ENCODE results near the gene TBCE. TPM values are rescaled to one million over a fixed set of nuclear protein-coding genes. Genes with fewer than 3 reads are reported as not detected.
"Not testable (repeated sequence)": the region's sequence is repeated elsewhere in the genome, so short reads cannot be mapped to it uniquely, and the experiment has no call there.

The TBCE gene
- polyA plus RNA-seq, 3 donors: 15.4 to 19.4 (median 17.6) TPM

- intact Hi-C loops (cut with micrococcal nuclease): no loop called here
- WGBS (ENCODE audit: insufficient coverage): 76% methylated on average over 4 of the region's 5 CpGs
Observed at GRCh38 chr1:235460770-235461169, 93.5 kb downstream of the TBCE start.

DNA sequence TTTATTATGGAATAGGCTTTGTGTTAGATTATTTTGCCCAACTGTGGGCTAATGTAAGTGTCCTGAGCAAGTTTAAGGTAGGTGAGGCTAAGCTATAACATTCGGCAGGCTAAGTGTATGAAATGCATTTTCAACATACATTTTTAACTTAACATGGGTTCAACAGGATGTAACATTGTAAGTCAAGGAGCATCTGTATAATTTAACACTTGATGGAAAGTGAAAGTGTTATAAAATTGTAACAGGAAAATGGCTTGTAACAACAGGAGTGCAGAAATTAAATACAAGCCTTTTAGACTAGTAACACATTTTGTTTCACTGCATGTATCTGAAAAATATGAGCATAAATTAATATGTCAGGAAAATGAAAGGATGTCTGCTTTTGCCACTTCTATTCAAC, 94.7 kb downstream of the TBCE start:
- no peak overlapping the region for H3K27ac Mint-ChIP-seq
- no peaks in the 10 kb centered on the region for H3K27me3 Mint-ChIP-seq (ENCODE audit: low read depth in 3 of 3)
- H3K9me3 ChIP-seq (replicated peaks in 1 of 2; ENCODE audit: control insufficient read depth in 1 of 2, insufficient read depth in 1 of 2, low read length in 2 of 2): no peaks in the 10 kb centered on the region
- H3K36me3 ChIP-seq (replicated peaks in 1 of 2; ENCODE audit: control insufficient read depth in 1 of 2, insufficient read depth in 2 of 2, low read length in 2 of 2): peaks cover 3 to 47% of the 10 kb centered on the region in 2 donors
- no peaks in the 10 kb centered on the region for H3K79me2 ChIP-seq (ENCODE audit: insufficient read depth, low read length)
- peaks cover 0 to 4% (median 0%) of the 10 kb centered on the region in 7 donors for H3K9me3 Mint-ChIP-seq
- TF ChIP-seq, protein P1, sequence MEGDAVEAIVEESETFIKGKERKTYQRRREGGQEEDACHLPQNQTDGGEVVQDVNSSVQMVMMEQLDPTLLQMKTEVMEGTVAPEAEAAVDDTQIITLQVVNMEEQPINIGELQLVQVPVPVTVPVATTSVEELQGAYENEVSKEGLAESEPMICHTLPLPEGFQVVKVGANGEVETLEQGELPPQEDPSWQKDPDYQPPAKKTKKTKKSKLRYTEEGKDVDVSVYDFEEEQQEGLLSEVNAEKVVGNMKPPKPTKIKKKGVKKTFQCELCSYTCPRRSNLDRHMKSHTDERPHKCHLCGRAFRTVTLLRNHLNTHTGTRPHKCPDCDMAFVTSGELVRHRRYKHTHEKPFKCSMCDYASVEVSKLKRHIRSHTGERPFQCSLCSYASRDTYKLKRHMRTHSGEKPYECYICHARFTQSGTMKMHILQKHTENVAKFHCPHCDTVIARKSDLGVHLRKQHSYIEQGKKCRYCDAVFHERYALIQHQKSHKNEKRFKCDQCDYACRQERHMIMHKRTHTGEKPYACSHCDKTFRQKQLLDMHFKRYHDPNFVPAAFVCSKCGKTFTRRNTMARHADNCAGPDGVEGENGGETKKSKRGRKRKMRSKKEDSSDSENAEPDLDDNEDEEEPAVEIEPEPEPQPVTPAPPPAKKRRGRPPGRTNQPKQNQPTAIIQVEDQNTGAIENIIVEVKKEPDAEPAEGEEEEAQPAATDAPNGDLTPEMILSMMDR (IDR thresholded peaks at IDR 0.05): no peak
- intact Hi-C loops (cut with micrococcal nuclease): no loop called here
- no peaks in the 10 kb centered on the region for H3K4me1 Mint-ChIP-seq
- WGBS (ENCODE audit: insufficient coverage): no CpG with 5 or more reads among the region's 1 CpG
- no peak overlapping the region for H3K27ac ChIP-seq (ENCODE audit: low read depth in 1 of 2, low read length in 2 of 2)
- no peaks in the 10 kb centered on the region for H3K27me3 ChIP-seq (ENCODE audit: control insufficient read depth in 2 of 2, insufficient read depth in 2 of 2, low read length in 2 of 2)
- H3K9ac ChIP-seq (ENCODE audit: insufficient read depth, low read length, poor library complexity, severe bottlenecking): no peak overlapping the region
- H3K4me3 Mint-ChIP-seq: no peak overlapping the region
- no peak overlapping the region for H3K4me3 ChIP-seq (replicated peaks in 1 of 3; ENCODE audit: low read depth in 2 of 3, low read length in 3 of 3)
- no peaks in the 10 kb centered on the region for H3K4me1 ChIP-seq (ENCODE audit: control insufficient read depth in 1 of 2, insufficient read depth in 2 of 2, low read length in 2 of 2)
- peaks cover 22 to 24% of the 10 kb centered on the region in 2 donors for H3K36me3 Mint-ChIP-seq
- no peak overlapping the region for H2AFZ ChIP-seq (ENCODE audit: insufficient read depth, low read depth, low read length, poor library complexity, severe bottlenecking)
- no peak for DNase-seq
- H3K4me2 ChIP-seq (replicated peaks; ENCODE audit: extremely low read depth, low read length, poor library complexity, severe bottlenecking): no peak overlapping the region
- H4K20me1 ChIP-seq (ENCODE audit: insufficient read depth, low read length): no peaks in the 10 kb centered on the region

More at GRCh38 chr1:235460770-235461169, 93.5 kb downstream of the TBCE start:
- H3K9me3 ChIP-seq (replicated peaks in 1 of 2; ENCODE audit: control insufficient read depth in 1 of 2, insufficient read depth in 1 of 2, low read length in 2 of 2): no peaks in the 10 kb centered on the region
- Mint-ChIP-seq H3K4me3 (no peak overlapping the region), H3K9me3 (peaks cover 0 to 4% (median 0%) of the 10 kb centered on the region in 7 donors), H3K27ac (peak overlapping the region in 3 of 7 donors; percentile 54 to 73 (median 64)), H3K4me1 (no peaks in the 10 kb centered on the region), H3K27me3 (ENCODE audit: low read depth in 3 of 3) (no peaks in the 10 kb centered on the region), H3K36me3 (peaks cover 18 to 19% of the 10 kb centered on the region in 2 donors)
- H3K4me1 ChIP-seq (ENCODE audit: control insufficient read depth in 1 of 2, insufficient read depth in 2 of 2, low read length in 2 of 2): no peaks in the 10 kb centered on the region
- no peak overlapping the region for H3K9ac ChIP-seq (ENCODE audit: insufficient read depth, low read length, poor library complexity, severe bottlenecking)
- H3K36me3 ChIP-seq (replicated peaks in 1 of 2; ENCODE audit: control insufficient read depth in 1 of 2, insufficient read depth in 2 of 2, low read length in 2 of 2): peaks cover 2 to 41% of the 10 kb centered on the region in 2 donors
- TF ChIP-seq, protein P1 (IDR thresholded peaks at IDR 0.05): no peak
- no peaks in the 10 kb centered on the region for H3K79me2 ChIP-seq (ENCODE audit: insufficient read depth, low read length)
- H3K27ac ChIP-seq (ENCODE audit: low read depth in 1 of 2, low read length in 2 of 2): no peak overlapping the region
- no peak overlapping the region for H2AFZ ChIP-seq (ENCODE audit: insufficient read depth, low read depth, low read length, poor library complexity, severe bottlenecking)
- no peaks in the 10 kb centered on the region for H4K20me1 ChIP-seq (ENCODE audit: insufficient read depth, low read length)
- no peak overlapping the region for H3K4me2 ChIP-seq (replicated peaks; ENCODE audit: extremely low read depth, low read length, poor library complexity, severe bottlenecking)
- H3K27me3 ChIP-seq (ENCODE audit: control insufficient read depth in 2 of 2, insufficient read depth in 2 of 2, low read length in 2 of 2): no peaks in the 10 kb centered on the region
- peak in 1 of 3 donors; percentile 54 for DNase-seq
- H3K4me3 ChIP-seq (replicated peaks in 1 of 3; ENCODE audit: low read depth in 2 of 3, low read length in 3 of 3): no peak overlapping the region

GRCh38 chr1:235462832-235463231, 95.6 kb downstream of the TBCE start:
- H3K4me3 ChIP-seq (replicated peaks in 1 of 3; ENCODE audit: low read depth in 2 of 3, low read length in 3 of 3); H3K79me2 ChIP-seq (ENCODE audit: insufficient read depth, low read length); H3K9me3 Mint-ChIP-seq; DNase-seq; H4K20me1 ChIP-seq (ENCODE audit: insufficient read depth, low read length); H3K9me3 ChIP-seq (replicated peaks in 1 of 2; ENCODE audit: control insufficient read depth in 1 of 2, insufficient read depth in 1 of 2, low read length in 2 of 2); H3K9ac ChIP-seq (ENCODE audit: insufficient read depth, low read length, poor library complexity, severe bottlenecking); H3K27me3 Mint-ChIP-seq (ENCODE audit: low read depth in 3 of 3); H3K4me1 Mint-ChIP-seq; H3K4me1 ChIP-seq (ENCODE audit: control insufficient read depth in 1 of 2, insufficient read depth in 2 of 2, low read length in 2 of 2); intact Hi-C loops (cut with micrococcal nuclease); H3K27ac Mint-ChIP-seq; H3K27me3 ChIP-seq (ENCODE audit: control insufficient read depth in 2 of 2, insufficient read depth in 2 of 2, low read length in 2 of 2); H2AFZ ChIP-seq (ENCODE audit: insufficient read depth, low read depth, low read length, poor library complexity, severe bottlenecking); H3K4me2 ChIP-seq (replicated peaks; ENCODE audit: extremely low read depth, low read length, poor library complexity, severe bottlenecking); H3K4me3 Mint-ChIP-seq; H3K27ac ChIP-seq (ENCODE audit: low read depth in 1 of 2, low read length in 2 of 2): not testable (repeated sequence)
- H3K36me3 Mint-ChIP-seq: peaks cover 22 to 24% of the 10 kb centered on the region in 2 donors
- WGBS (ENCODE audit: insufficient coverage): no CpG with 5 or more reads among the region's 3 CpGs
- peaks cover 3 to 48% of the 10 kb centered on the region in 2 donors for H3K36me3 ChIP-seq (replicated peaks in 1 of 2; ENCODE audit: control insufficient read depth in 1 of 2, insufficient read depth in 2 of 2, low read length in 2 of 2)

All from CD14-positive monocyte (primary cell).